Activated T-helper 1 cell treated with anti-CD3 and anti-CD28 coated beads, Interleukin-2, amount 50 U/mL, for 16 hours (primary cell): ENCODE measurements around the gene MS4A18.
"Not testable (repeated sequence)": the region's sequence is repeated elsewhere in the genome, so short reads cannot be mapped to it uniquely, and the experiment has no call there.

ENCODE experiments used
- DNase-seq, 2 donors: peaks; one replicate each; pipeline ENCODE4 v3.0.0-alpha.2; 2020; ENCODE audit warnings: low read depth in 1 of 2, low spot score in 1 of 2

MS4A18 gene

GRCh38 chr11:60724420-60724819, at the start of gene MS4A18:
TSS of gene MS4A18 (plus strand) at chr11:60724720.
- DNase-seq = no peak

- DNase-seq = not testable (repeated sequence)
Measured at GRCh38 chr11:60678231-60678630, 46.3 kb upstream of the MS4A18 start.

GRCh38 chr11:60679879-60680278, 44.6 kb upstream of the MS4A18 start:
- no peak for DNase-seq

GRCh38 chr11:60680455-60681119, 43.9 kb upstream of the MS4A18 start:
- DNase-seq = no peak

- DNase-seq = not testable (repeated sequence)
Measured at GRCh38 chr11:60684541-60684848, 40.0 kb upstream of the MS4A18 start.

- DNase-seq = no peak
Measured at GRCh38 chr11:60691661-60692060, 32.9 kb upstream of the MS4A18 start.

- no peak for DNase-seq
Measured at GRCh38 chr11:60699284-60699691, 25.2 kb upstream of the MS4A18 start, which contains the start of gene MS4A8. TSS of gene MS4A8 (plus strand) at chr11:60699612. CDS start at chr11:60700861, 1,249 bp downstream.

- DNase-seq = no peak
Measured at GRCh38 chr11:60699936-60700335, 24.6 kb upstream of the MS4A18 start.

GRCh38 chr11:60700689-60701468, 23.6 kb upstream of the MS4A18 start:
- DNase-seq = no peak

GRCh38 chr11:60701469-60701818, 23.1 kb upstream of the MS4A18 start:
- no peak for DNase-seq

GRCh38 chr11:60703374-60703773, 21.1 kb upstream of the MS4A18 start:
- DNase-seq = no peak

GRCh38 chr11:60705895-60706294, 18.6 kb upstream of the MS4A18 start:
- no peak for DNase-seq

GRCh38 chr11:60706931-60707330, 17.6 kb upstream of the MS4A18 start:
- no peak for DNase-seq

- DNase-seq = no peak
Measured at GRCh38 chr11:60710482-60710881, 14.0 kb upstream of the MS4A18 start.

GRCh38 chr11:60711276-60711675, 13.2 kb upstream of the MS4A18 start:
- no peak for DNase-seq

GRCh38 chr11:60713423-60713822, 11.1 kb upstream of the MS4A18 start:
- not testable (repeated sequence) for DNase-seq

GRCh38 chr11:60717956-60718355, 6.6 kb upstream of the MS4A18 start:
- DNase-seq = no peak

GRCh38 chr11:60718524-60719316, 5.8 kb upstream of the MS4A18 start:
- DNase-seq = no peak

GRCh38 chr11:60719391-60719790, 5.1 kb upstream of the MS4A18 start:
- no peak for DNase-seq

GRCh38 chr11:60720460-60720859, 4.1 kb upstream of the MS4A18 start:
- DNase-seq = no peak

- no peak for DNase-seq
Measured at GRCh38 chr11:60725592-60725991, 1.1 kb downstream of the MS4A18 start.

- no peak for DNase-seq
Measured at GRCh38 chr11:60731586-60731985, 7.1 kb downstream of the MS4A18 start.
